Naive B cell (primary cell): ENCODE measurements around the gene NTN1. TPM values are rescaled to one million over a fixed set of nuclear protein-coding genes. Genes with fewer than 3 reads are reported as not detected.

ENCODE experiments used
- ATAC-seq, 2 donors: fragments of 150-1000 bp; cut with Tn5 transposase; 2 replicates each; pipeline ENCODE4 v1.10.0; 2021; ENCODE audit warnings: low read depth in 2 of 2, mild to moderate bottlenecking in 2 of 2, moderate library complexity in 2 of 2
- DNase-seq: peaks from one replicate; pipeline ENCODE4 v3.0.0; 2022
- H3K27ac Mint-ChIP-seq, 6 donors: one replicate each; pipeline ENCODE4 v1.8.0; 2020 to 2022; ENCODE audit warnings: mild to moderate bottlenecking in 6 of 6, mixed read lengths in 6 of 6, moderate library complexity in 5 of 6, inconsistent platforms in 2 of 6
- H3K27me3 Mint-ChIP-seq, 3 donors: one replicate each; pipeline ENCODE4 v1.8.0; 2021 to 2022; ENCODE audit warnings: mixed read lengths in 3 of 3, mild to moderate bottlenecking in 1 of 3
- H3K36me3 Mint-ChIP-seq, 2 donors: one replicate each; pipeline ENCODE4 v1.8.0; 2020 to 2022; ENCODE audit warnings: mixed read lengths in 2 of 2, inconsistent platforms in 1 of 2, mild to moderate bottlenecking in 1 of 2
- H3K4me1 Mint-ChIP-seq, 3 donors: one replicate each; pipeline ENCODE4 v1.8.0; 2020 to 2022; ENCODE audit warnings: mixed read lengths in 3 of 3, inconsistent platforms in 1 of 3, mild to moderate bottlenecking in 1 of 3, moderate library complexity in 1 of 3
- H3K4me3 Mint-ChIP-seq, 8 donors: one replicate each; pipeline ENCODE4 v1.8.0; 2020 to 2022; ENCODE audit warnings: mild to moderate bottlenecking in 8 of 8, mixed read lengths in 8 of 8, moderate library complexity in 8 of 8, inconsistent platforms in 2 of 8
- H3K9me3 Mint-ChIP-seq, 7 donors: one replicate each; pipeline ENCODE4 v1.8.0; 2020 to 2022; ENCODE audit warnings: mixed read lengths in 7 of 7, mild to moderate bottlenecking in 5 of 7, inconsistent platforms in 2 of 7, moderate library complexity in 1 of 7
- polyA plus RNA-seq, 6 donors: library from polyadenylated mRNA; unstranded; fragments of 300-500 nt; fragmentation: Illumina TruSeq; gene quantifications; one replicate each; pipeline ENCODE4 v1.2.3, GENCODE V29; 2021; ENCODE audit warnings: low read depth in 6 of 6

NTN1 gene
- polyA plus RNA-seq, 6 donors from 2014 or later = 0.04 to 0.09 (median 0.06) TPM; not detected in 1

GRCh38 chr17:9028988-9029570 lies 7.8 kb downstream of the NTN1 start:
- DNase-seq (no peak), ATAC-seq (no peak)
- Mint-ChIP-seq H3K36me3 (no peaks in the 10 kb centered on the region), H3K9me3 (no peaks in the 10 kb centered on the region), H3K4me1 (peaks cover 4 to 10% (median 9%) of the 10 kb centered on the region in 3 donors), H3K27me3 (peaks cover 55 to 84% (median 62%) of the 10 kb centered on the region in 3 donors), H3K27ac (no peak overlapping the region), H3K4me3 (no peak overlapping the region)

- no peak overlapping the region for H3K27ac Mint-ChIP-seq
- H3K4me3 Mint-ChIP-seq = no peak overlapping the region
- ATAC-seq (no peak), DNase-seq (no peak)
- H3K9me3 Mint-ChIP-seq = peaks cover 0 to 3% (median 0%) of the 10 kb centered on the region in 7 donors
- H3K27me3 Mint-ChIP-seq = peaks cover 28 to 62% (median 49%) of the 10 kb centered on the region in 3 donors
- H3K36me3 Mint-ChIP-seq = peaks cover 0 to 3% of the 10 kb centered on the region in 2 donors
- peaks cover 0 to 3% (median 0%) of the 10 kb centered on the region in 3 donors for H3K4me1 Mint-ChIP-seq
Measured at GRCh38 chr17:9032151-9032550, 10.8 kb downstream of the NTN1 start.

GRCh38 chr17:9032583-9032982 lies 11.3 kb downstream of the NTN1 start:
- no peak overlapping the region for H3K27ac Mint-ChIP-seq
- peaks cover 0 to 4% (median 0%) of the 10 kb centered on the region in 7 donors for H3K9me3 Mint-ChIP-seq
- peaks cover 0 to 3% (median 0%) of the 10 kb centered on the region in 3 donors for H3K4me1 Mint-ChIP-seq
- ATAC-seq (no peak), DNase-seq (no peak)
- peaks cover 28 to 58% (median 49%) of the 10 kb centered on the region in 3 donors for H3K27me3 Mint-ChIP-seq
- no peak overlapping the region for H3K4me3 Mint-ChIP-seq
- peaks cover 0 to 7% of the 10 kb centered on the region in 2 donors for H3K36me3 Mint-ChIP-seq

- H3K4me3 Mint-ChIP-seq = peak overlapping the region in 1 of 8 donors; percentile 69
- peaks cover 3 to 14% (median 5%) of the 10 kb centered on the region in 7 donors for H3K9me3 Mint-ChIP-seq
- peaks cover 20 to 44% (median 39%) of the 10 kb centered on the region in 3 donors for H3K27me3 Mint-ChIP-seq
- ATAC-seq = no peak
- H3K27ac Mint-ChIP-seq = no peak overlapping the region
- peaks cover 0 to 7% of the 10 kb centered on the region in 2 donors for H3K36me3 Mint-ChIP-seq
- peaks cover 0 to 3% (median 0%) of the 10 kb centered on the region in 3 donors for H3K4me1 Mint-ChIP-seq
- DNase-seq = no peak
Measured at GRCh38 chr17:9035249-9035648, 13.9 kb downstream of the NTN1 start.

- Mint-ChIP-seq H3K27me3 (peaks cover 14 to 43% (median 41%) of the 10 kb centered on the region in 3 donors), H3K9me3 (peaks cover 6 to 24% (median 11%) of the 10 kb centered on the region in 7 donors), H3K36me3 (peaks cover 7 to 9% of the 10 kb centered on the region in 2 donors), H3K27ac (no peak overlapping the region), H3K4me3 (no peak overlapping the region), H3K4me1 (no peaks in the 10 kb centered on the region)
- DNase-seq (no peak), ATAC-seq (no peak)
Measured at GRCh38 chr17:9036336-9036735, 15.0 kb downstream of the NTN1 start.

- no peak for ATAC-seq
- no peak for DNase-seq
- Mint-ChIP-seq H3K27me3 (peaks cover 8 to 32% (median 27%) of the 10 kb centered on the region in 3 donors), H3K27ac (no peak overlapping the region), H3K9me3 (peaks cover 6 to 26% (median 11%) of the 10 kb centered on the region in 7 donors), H3K4me1 (no peaks in the 10 kb centered on the region), H3K36me3 (peaks cover 7 to 10% of the 10 kb centered on the region in 2 donors), H3K4me3 (no peak overlapping the region)
Measured at GRCh38 chr17:9037736-9038135, 16.4 kb downstream of the NTN1 start.

GRCh38 chr17:9038380-9038779 lies 17.1 kb downstream of the NTN1 start:
- Mint-ChIP-seq H3K4me1 (no peaks in the 10 kb centered on the region), H3K27me3 (peaks cover 4 to 28% (median 21%) of the 10 kb centered on the region in 3 donors), H3K36me3 (peaks cover 7 to 10% of the 10 kb centered on the region in 2 donors), H3K4me3 (no peak overlapping the region), H3K9me3 (peaks cover 6 to 26% (median 11%) of the 10 kb centered on the region in 7 donors), H3K27ac (no peak overlapping the region)
- DNase-seq (no peak), ATAC-seq (no peak)

- DNase-seq (no peak), ATAC-seq (no peak)
- Mint-ChIP-seq H3K4me1 (no peaks in the 10 kb centered on the region), H3K27ac (no peak overlapping the region), H3K4me3 (no peak overlapping the region), H3K9me3 (peaks cover 3 to 38% (median 7%) of the 10 kb centered on the region in 7 donors), H3K27me3 (peaks cover 12 to 40% (median 27%) of the 10 kb centered on the region in 3 donors), H3K36me3 (peaks cover 0 to 14% of the 10 kb centered on the region in 2 donors)
Measured at GRCh38 chr17:9044772-9045463, 23.6 kb downstream of the NTN1 start.

- Mint-ChIP-seq H3K4me1 (no peaks in the 10 kb centered on the region), H3K27ac (no peak overlapping the region), H3K4me3 (no peak overlapping the region), H3K9me3 (peaks cover 0 to 17% (median 4%) of the 10 kb centered on the region in 7 donors), H3K36me3 (peaks cover 4 to 7% of the 10 kb centered on the region in 2 donors), H3K27me3 (peaks cover 4 to 32% (median 15%) of the 10 kb centered on the region in 3 donors)
- no peak for ATAC-seq
- no peak for DNase-seq
Measured at GRCh38 chr17:9050801-9051401, 29.6 kb downstream of the NTN1 start.

- Mint-ChIP-seq H3K9me3 (peaks cover 0 to 11% (median 4%) of the 10 kb centered on the region in 7 donors), H3K4me3 (no peak overlapping the region)
Measured at GRCh38 chr17:9051561-9051960, 30.3 kb downstream of the NTN1 start.

GRCh38 chr17:9052921-9053320 lies 31.6 kb downstream of the NTN1 start:
- H3K9me3 Mint-ChIP-seq = peaks cover 0 to 10% (median 4%) of the 10 kb centered on the region in 7 donors
- no peak for DNase-seq
- H3K27ac Mint-ChIP-seq = no peak overlapping the region
- H3K36me3 Mint-ChIP-seq = peaks cover 4 to 14% of the 10 kb centered on the region in 2 donors
- H3K4me3 Mint-ChIP-seq = no peak overlapping the region
- H3K27me3 Mint-ChIP-seq = peaks cover 0 to 34% (median 33%) of the 10 kb centered on the region in 3 donors
- ATAC-seq = no peak
- H3K4me1 Mint-ChIP-seq = no peaks in the 10 kb centered on the region

More at GRCh38 chr17:9051561-9051960, 30.3 kb downstream of the NTN1 start:
- no peaks in the 10 kb centered on the region for H3K4me1 Mint-ChIP-seq
- ATAC-seq (no peak), DNase-seq (no peak)
- H3K27me3 Mint-ChIP-seq = peaks cover 0 to 32% (median 20%) of the 10 kb centered on the region in 3 donors
- no peak overlapping the region for H3K27ac Mint-ChIP-seq
- H3K36me3 Mint-ChIP-seq = peaks cover 4 to 10% of the 10 kb centered on the region in 2 donors

GRCh38 chr17:9053406-9053805 lies 32.1 kb downstream of the NTN1 start:
- H3K27me3 Mint-ChIP-seq = peaks cover 0 to 33% (median 31%) of the 10 kb centered on the region in 3 donors
- no peak for DNase-seq
- no peak for ATAC-seq
- no peak overlapping the region for H3K4me3 Mint-ChIP-seq
- no peak overlapping the region for H3K27ac Mint-ChIP-seq
- peaks cover 4 to 14% of the 10 kb centered on the region in 2 donors for H3K36me3 Mint-ChIP-seq
- no peaks in the 10 kb centered on the region for H3K4me1 Mint-ChIP-seq
- peaks cover 0 to 5% (median 2%) of the 10 kb centered on the region in 7 donors for H3K9me3 Mint-ChIP-seq

- DNase-seq = no peak
- H3K4me1 Mint-ChIP-seq = no peaks in the 10 kb centered on the region
- no peak for ATAC-seq
- no peak overlapping the region for H3K4me3 Mint-ChIP-seq
- H3K36me3 Mint-ChIP-seq = peaks cover 4 to 14% of the 10 kb centered on the region in 2 donors
- H3K9me3 Mint-ChIP-seq = peaks cover 0 to 4% (median 0%) of the 10 kb centered on the region in 7 donors
- peaks cover 3 to 33% (median 28%) of the 10 kb centered on the region in 3 donors for H3K27me3 Mint-ChIP-seq
- H3K27ac Mint-ChIP-seq = peak overlapping the region in 2 of 6 donors; percentile 20 to 79
Measured at GRCh38 chr17:9054126-9054975, 33.0 kb downstream of the NTN1 start.
